Thyroid gland (tissue), 4 donors: ENCODE measurements around the gene SLC66A1. TPM values are rescaled to one million over a fixed set of nuclear protein-coding genes. Genes with fewer than 3 reads are reported as not detected.
"Not testable (repeated sequence)": the region's sequence is repeated elsewhere in the genome, so short reads cannot be mapped to it uniquely, and the experiment has no call there.

Experiments used
- DNase-seq, 2 donors: peaks; one replicate each; pipeline ENCODE4 v3.0.0-alpha.2; 2019
- H3K27ac ChIP-seq, 3 donors: fragments of 200-600 bp; sonication (generic); 1 replicate in 2 of 3; 2 replicates in 1 of 3; pipeline ENCODE4 v1.5.1; 2016 to 2019; ENCODE audit warnings: mild to moderate bottlenecking in 1 of 3, moderate library complexity in 1 of 3
- H3K27me3 ChIP-seq: fragments of 200-600 bp; sonication (generic); one replicate; pipeline ENCODE4 v1.5.1; 2019
- H3K36me3 ChIP-seq, 2 donors: fragments of 200-600 bp; sonication (generic); one replicate each; pipeline ENCODE4 v1.5.1; 2016 to 2019
- H3K4me1 ChIP-seq, 2 donors: fragments of 200-600 bp; sonication (generic); one replicate each; pipeline ENCODE4 v1.5.1; 2017 to 2019
- H3K4me3 ChIP-seq, 3 donors: fragments of 200-600 bp; sonication (generic); replicated peaks in 1 of 3; 1 replicate in 2 of 3; 2 replicates in 1 of 3; pipeline ENCODE4 v1.5.1; 2016; ENCODE audit warnings: mild to moderate bottlenecking in 1 of 3
- H3K9me3 ChIP-seq: fragments of 200-600 bp; sonication (generic); one replicate; pipeline ENCODE4 v1.5.1; 2017
- POLR2A ChIP-seq, 2 donors: fragments of 450-650 bp; IDR thresholded peaks; one replicate each; pipeline ENCODE4 v1.6.1; 2017; ENCODE audit warnings: antibody characterized with exemption in 2 of 2, mild to moderate bottlenecking in 2 of 2, moderate library complexity in 1 of 2
- WGBS, 2 donors: methylation state at CpG; one replicate each; pipeline ENCODE4 v1.1.5; 2017; 5-methylcytosine and 5-hydroxymethylcytosine counted together
- intact Hi-C: fragments of 100-400 bp; cut with DNase I; formaldehyde crosslinking; loops from one replicate; pipeline ENCODE4 v1.15.1; 2023
- total RNA-seq, 4 donors: library from RNA; depleted of rRNA; stranded (reverse); fragments of >200 nt; gene quantifications; one replicate each; pipeline ENCODE4 v1.2.3, GENCODE V29; 2016
- TF ChIP-seq, protein P1 (sequence below), 6 experiments: fragments of 200-600 bp in 3 of 6; fragments of 450-650 bp in 3 of 6; sonication (generic) in 3 of 6; IDR thresholded peaks; one replicate each; pipeline ENCODE4 v1.5.1; 2016 to 2019; ENCODE audit warnings: antibody characterized with exemption in 6 of 6, mild to moderate bottlenecking in 2 of 6, inconsistent platforms in 1 of 6, moderate library complexity in 1 of 6

Gene SLC66A1
- total RNA-seq, 4 donors from 2014 or later, result 17.6 to 24.6 (median 17.8) TPM

DNA sequence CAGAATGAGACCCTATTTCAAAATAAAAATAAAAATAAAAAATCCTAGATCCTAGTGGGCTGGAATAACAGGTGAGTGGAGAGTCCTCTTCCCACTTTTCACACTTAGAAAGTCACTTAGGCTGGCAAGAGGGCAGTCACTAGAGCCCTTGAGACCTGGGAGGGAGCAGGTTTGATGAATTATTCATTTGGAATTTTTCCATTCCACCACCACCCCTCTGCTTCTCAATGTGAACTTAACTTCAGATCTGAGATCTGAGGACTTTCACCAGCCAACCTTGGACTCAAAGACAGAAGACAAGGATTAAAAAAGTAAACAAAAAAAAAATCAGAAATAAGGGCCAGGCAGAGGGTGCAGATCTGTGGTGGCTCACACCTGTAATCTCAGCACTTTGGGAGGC is 40.1 kb upstream of the SLC66A1 start:
- intact Hi-C loops, result no loop called here
- Histone ChIP-seq H3K27me3 (no peaks in the 10 kb centered on the region), H3K27ac (no peak overlapping the region), H3K36me3 (no peaks in the 10 kb centered on the region), H3K9me3 (no peaks in the 10 kb centered on the region), H3K4me3 (no peak overlapping the region), H3K4me1 (no peaks in the 10 kb centered on the region)
- TF ChIP-seq POLR2A (IDR thresholded peaks at IDR 0.05), result no peak
- TF ChIP-seq, protein P1, sequence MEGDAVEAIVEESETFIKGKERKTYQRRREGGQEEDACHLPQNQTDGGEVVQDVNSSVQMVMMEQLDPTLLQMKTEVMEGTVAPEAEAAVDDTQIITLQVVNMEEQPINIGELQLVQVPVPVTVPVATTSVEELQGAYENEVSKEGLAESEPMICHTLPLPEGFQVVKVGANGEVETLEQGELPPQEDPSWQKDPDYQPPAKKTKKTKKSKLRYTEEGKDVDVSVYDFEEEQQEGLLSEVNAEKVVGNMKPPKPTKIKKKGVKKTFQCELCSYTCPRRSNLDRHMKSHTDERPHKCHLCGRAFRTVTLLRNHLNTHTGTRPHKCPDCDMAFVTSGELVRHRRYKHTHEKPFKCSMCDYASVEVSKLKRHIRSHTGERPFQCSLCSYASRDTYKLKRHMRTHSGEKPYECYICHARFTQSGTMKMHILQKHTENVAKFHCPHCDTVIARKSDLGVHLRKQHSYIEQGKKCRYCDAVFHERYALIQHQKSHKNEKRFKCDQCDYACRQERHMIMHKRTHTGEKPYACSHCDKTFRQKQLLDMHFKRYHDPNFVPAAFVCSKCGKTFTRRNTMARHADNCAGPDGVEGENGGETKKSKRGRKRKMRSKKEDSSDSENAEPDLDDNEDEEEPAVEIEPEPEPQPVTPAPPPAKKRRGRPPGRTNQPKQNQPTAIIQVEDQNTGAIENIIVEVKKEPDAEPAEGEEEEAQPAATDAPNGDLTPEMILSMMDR (IDR thresholded peaks at IDR 0.05), result no peak
- no peak for DNase-seq

DNA sequence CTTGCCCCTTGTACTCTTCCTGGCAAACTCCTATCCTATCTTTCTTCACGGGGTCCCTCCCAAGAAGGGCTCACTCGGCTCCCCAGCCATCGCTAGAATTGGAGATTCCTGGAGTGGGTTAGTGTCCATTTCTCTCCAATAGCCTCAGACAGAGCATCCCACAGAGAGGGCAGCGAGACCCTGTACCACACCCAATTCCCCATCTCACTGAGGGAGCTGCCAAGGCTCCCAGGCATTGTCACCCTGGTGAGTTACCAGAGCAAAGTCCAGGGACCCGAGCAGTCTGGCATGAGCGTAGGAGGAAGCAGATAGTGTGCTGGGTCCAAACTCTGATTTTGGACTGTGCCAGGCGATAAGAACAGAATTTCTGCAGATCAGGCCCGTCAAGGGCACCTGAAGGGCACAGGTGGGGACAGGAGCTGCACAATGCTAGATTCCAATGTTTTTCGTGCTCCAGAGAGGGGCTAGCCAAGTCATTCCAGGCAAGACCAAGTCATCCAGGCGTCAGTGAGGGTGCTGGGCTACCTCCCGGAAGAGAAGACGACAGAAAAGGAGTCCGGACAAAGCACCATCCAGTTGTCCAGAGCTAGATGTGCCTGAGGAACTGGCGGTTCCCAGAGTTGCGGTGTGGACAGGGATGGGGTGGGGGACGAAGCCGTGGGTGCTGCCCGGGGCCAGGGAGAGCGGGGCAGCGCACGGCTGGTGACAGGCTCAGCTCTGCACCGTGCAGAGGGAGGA is 38.9 kb upstream of the SLC66A1 start:
- Histone ChIP-seq H3K4me1 (no peaks in the 10 kb centered on the region), H3K27me3 (no peaks in the 10 kb centered on the region), H3K4me3 (no peak overlapping the region), H3K36me3 (no peaks in the 10 kb centered on the region), H3K9me3 (no peaks in the 10 kb centered on the region), H3K27ac (no peak overlapping the region)
- 82 to 87% methylated on average over 22 of the region's 22 CpGs for WGBS, 2 donors
- intact Hi-C loops, result no loop called here
- no peak for TF ChIP-seq POLR2A (IDR thresholded peaks at IDR 0.05)
- TF ChIP-seq, protein P1 (IDR thresholded peaks at IDR 0.05), result no peak
- DNase-seq, result no peak

DNA sequence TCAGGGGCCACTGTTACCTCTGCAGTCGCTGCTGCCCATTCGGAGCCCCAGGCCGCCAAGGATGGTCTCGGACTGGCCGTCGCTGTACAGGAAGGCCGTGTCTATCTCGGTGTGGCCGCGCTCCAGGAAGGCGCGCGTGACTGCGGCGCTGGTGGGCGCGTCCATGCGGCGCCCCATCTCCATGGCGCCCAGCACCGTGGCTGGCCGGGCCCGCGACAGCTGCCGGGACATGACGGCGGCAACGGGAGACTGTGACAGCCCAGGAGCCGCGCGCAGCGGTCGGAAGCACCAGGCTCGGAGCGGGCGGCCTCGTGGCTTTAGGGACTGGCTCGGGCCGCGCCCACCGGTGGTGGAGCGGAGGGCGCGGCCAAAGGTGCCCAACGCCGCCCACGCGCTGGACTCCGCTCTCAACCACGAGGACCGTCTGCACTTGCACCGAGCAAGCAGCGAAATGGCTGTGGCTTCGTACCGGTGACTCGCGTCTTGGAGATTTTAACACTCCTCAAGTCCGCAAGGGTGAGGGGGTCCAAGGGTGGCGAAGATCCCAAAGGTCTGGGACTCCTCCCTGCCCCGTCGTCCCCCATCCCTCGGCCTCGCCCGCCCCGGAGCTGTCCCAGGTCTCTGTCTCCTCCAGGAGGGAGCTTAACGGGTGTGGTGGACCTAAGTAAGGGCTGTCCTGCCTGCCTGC is 38.1 kb upstream of the SLC66A1 start:
- H3K27ac ChIP-seq, H3K9me3 ChIP-seq, H3K4me1 ChIP-seq, H3K4me3 ChIP-seq, H3K36me3 ChIP-seq, intact Hi-C loops, H3K27me3 ChIP-seq: not testable (repeated sequence)
- WGBS, 2 donors, result 11 to 13% methylated on average over 11 to 20 of the region's 66 CpGs
- DNase-seq, result peak; percentile 45 to 48

DNA sequence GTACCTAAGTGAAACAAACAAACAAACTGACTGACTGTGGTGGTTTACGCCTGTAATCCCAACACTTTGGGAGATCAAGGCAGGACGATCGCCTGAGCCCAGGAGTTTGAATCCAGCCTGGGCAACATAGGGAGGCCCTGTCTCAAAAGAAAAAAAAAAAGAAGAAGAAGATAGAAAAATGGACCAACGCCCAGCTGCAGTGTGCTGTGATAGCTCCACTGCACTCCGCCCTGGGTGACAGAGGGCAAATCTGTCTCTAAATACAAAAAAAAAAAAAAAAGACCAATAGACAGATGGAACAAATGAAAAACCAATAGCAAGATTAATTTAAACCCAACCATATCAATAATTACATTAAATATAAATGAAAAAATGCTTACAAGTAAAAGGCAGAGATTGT is 37.5 kb upstream of the SLC66A1 start:
- no peak overlapping the region for H3K4me3 ChIP-seq
- no peaks in the 10 kb centered on the region for H3K4me1 ChIP-seq
- no peaks in the 10 kb centered on the region for H3K9me3 ChIP-seq
- H3K27me3 ChIP-seq, result no peaks in the 10 kb centered on the region
- H3K27ac ChIP-seq, result no peak overlapping the region
- DNase-seq, result no peak
- intact Hi-C loops, result no loop called here
- TF ChIP-seq POLR2A (IDR thresholded peaks at IDR 0.05), result no peak
- TF ChIP-seq, protein P1 (IDR thresholded peaks at IDR 0.05), result no peak
- 91% methylated on average over 5 of the region's 5 CpGs for WGBS, 2 donors
- no peaks in the 10 kb centered on the region for H3K36me3 ChIP-seq

DNA sequence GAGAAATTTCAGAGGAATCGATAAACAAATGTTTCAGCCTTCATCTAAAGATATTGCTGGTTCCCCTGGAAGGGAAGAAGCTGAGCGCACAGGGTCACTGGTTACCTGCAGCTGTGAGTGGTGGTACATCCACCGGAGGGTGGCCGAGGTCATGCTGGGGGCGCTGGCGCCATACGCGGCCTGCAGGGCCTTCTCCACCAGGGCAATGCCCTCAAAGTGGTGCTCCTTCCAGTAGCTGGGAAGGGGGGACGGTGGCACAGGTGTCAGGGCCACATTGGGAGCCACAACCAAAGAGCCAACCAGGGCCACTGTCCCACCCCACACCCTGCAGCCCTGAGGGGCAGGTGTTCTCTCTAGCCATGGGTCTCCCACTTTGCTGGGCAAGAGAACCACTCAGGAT is 28.2 kb upstream of the SLC66A1 start:
- H3K9me3 ChIP-seq, result no peaks in the 10 kb centered on the region
- no peaks in the 10 kb centered on the region for H3K27me3 ChIP-seq
- TF ChIP-seq, protein P1 (IDR thresholded peaks at IDR 0.05), result no peak
- no peak for TF ChIP-seq POLR2A (IDR thresholded peaks at IDR 0.05)
- DNase-seq, result no peak
- no peak overlapping the region for H3K4me3 ChIP-seq
- intact Hi-C loops, result no loop called here
- no peaks in the 10 kb centered on the region for H3K36me3 ChIP-seq
- H3K27ac ChIP-seq, result no peak overlapping the region
- 94 to 95% methylated on average over 9 of the region's 9 CpGs for WGBS, 2 donors
- peaks cover 1% of the 10 kb centered on the region in 2 donors for H3K4me1 ChIP-seq
